DMS 273 treated with DMSO at 0.1 percent for 48 hours (cell line): ENCODE results near the gene NFKBIB.
A peak's percentile ranks its signal among the peaks of the same experiment; 100 is the strongest.
"Not testable (repeated sequence)": the region's sequence is repeated elsewhere in the genome, so short reads cannot be mapped to it uniquely, and the experiment has no call there.

Experiments used
- DNase-seq: peaks from one replicate; lab custom pipeline; 2025; lab: John Stamatoyannopoulos, UW

NFKBIB gene

GRCh38 chr19:38928391-38929001, 28.7 kb downstream of the NFKBIB start:
- DNase-seq = no peak

DNA sequence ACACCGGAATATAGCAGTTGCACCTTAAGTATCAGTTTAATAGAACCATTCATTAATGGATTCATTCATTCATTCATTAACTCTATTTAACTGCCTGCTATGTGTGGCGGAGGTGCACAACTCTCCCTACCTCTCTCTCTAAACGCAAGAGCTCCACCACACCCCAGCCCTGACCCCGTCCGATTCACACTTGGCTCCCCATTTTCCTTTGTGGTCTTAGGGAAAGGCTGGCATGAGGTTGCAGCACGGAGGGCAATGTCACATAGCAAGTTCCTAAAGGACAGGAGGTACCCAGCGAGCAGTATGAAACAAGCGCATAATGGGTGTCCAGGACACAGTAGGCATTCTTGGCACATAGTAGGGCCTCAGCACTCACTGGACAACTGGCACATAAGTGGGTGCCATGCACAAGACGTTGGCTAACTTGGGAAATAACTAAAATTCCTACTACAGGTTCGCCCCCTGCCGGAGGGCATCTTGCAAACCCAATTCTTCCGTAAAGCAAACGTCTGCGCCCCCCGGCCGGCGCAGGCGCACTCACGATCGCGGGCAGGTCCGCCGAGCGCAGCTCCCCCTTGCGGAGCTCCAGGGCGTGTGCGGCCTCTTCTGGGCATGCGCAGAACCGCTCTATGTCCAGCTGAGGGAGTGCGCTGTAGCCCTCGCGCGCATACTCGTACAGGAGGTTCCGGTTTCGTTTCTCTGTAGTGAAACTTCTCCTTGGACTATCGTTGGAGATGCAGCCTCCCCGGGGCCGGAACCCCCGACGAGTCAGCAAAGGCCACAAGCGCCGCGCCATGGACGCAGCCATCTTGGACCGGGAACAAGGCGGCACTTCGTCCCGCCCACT, 30.4 kb downstream of the NFKBIB start, which contains the start of gene SARS2:
Gene SARS2 (minus strand): TSS at position 835 of the 847 bp plus-strand sequence. CDS start 27 bp downstream, at position 808.
- DNase-seq = peak; percentile 86

GRCh38 chr19:38930776-38931520, 31.2 kb downstream of the NFKBIB start, which contains the start of gene MRPS12:
Gene MRPS12, plus strand, starts transcription at chr19:38930944. Its CDS starts 351 bp downstream, at chr19:38931295.
- DNase-seq = peak; percentile 96

GRCh38 chr19:38931521-38931793, 31.7 kb downstream of the NFKBIB start:
- no peak for DNase-seq

DNA sequence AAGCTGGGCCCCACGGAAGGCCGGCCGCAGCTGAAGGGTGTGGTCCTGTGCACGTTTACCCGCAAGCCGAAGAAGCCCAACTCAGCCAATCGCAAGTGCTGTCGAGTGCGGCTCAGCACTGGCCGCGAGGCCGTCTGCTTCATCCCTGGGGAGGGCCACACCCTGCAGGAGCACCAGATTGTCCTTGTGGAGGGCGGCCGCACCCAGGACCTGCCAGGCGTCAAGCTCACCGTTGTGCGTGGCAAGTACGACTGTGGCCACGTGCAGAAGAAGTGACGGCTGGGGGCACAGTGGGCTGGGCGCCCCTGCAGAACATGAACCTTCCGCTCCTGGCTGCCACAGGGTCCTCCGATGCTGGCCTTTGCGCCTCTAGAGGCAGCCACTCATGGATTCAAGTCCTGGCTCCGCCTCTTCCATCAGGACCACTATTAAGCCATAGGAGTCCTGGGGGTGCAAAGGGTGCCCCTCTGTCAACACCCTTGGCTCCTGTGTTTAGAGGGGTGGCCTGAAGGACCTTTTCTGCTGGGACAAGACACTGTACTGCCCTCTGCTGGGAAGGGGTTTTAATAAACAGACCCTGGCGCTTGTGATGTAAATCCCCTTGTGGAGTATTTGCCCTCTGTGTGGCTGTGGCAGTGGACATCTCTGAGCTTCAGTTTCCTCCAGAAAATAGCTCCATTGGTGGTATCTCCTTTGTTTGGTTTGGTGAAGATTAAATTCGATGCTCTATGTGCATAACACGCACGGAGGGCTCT, 32.8 kb downstream of the NFKBIB start:
- DNase-seq = no peak

DNA sequence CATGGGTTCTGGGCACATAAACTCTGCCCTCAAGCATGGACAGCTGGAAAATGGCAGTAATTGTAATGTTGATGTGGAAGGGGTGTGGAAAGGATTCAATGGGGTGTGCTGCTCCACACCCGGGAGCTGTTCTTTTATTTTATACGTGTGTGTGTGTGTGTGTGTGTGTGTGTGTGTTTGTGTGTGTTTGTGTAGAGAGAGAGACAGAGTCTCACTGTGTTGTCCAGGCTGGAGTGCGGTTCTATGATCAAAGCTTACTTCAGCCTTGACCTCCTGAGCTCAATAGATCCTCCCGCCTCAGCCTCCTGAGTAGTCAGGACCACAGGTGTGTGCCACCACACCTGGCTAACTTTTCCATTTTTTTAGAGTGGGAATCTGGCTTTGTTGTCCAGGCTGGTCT, 33.8 kb downstream of the NFKBIB start:
- DNase-seq = no peak

GRCh38 chr19:38939957-38940356, 40.2 kb downstream of the NFKBIB start:
- DNase-seq = no peak

GRCh38 chr19:38941466-38941865, 41.7 kb downstream of the NFKBIB start:
- not testable (repeated sequence) for DNase-seq

DNA sequence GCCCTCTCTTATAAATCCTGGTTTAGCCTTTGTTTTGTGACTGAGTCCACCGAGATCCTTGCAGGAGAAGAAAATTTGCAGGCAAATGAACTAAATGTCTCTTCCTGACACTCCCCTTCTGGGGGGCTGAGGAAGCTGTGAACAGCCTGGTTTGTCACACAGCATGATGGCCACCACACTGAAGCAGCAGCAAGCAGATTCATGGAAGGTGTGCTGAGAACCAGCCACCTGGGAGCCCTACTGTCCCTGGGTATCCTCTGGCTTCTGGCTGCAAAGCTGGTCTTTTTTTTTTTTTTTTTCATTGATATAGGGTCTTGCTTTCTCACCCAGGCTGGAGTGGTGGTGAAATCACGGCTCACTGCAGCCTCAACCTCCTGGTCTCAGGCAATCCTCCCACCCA, 42.2 kb downstream of the NFKBIB start:
- no peak for DNase-seq

DNA sequence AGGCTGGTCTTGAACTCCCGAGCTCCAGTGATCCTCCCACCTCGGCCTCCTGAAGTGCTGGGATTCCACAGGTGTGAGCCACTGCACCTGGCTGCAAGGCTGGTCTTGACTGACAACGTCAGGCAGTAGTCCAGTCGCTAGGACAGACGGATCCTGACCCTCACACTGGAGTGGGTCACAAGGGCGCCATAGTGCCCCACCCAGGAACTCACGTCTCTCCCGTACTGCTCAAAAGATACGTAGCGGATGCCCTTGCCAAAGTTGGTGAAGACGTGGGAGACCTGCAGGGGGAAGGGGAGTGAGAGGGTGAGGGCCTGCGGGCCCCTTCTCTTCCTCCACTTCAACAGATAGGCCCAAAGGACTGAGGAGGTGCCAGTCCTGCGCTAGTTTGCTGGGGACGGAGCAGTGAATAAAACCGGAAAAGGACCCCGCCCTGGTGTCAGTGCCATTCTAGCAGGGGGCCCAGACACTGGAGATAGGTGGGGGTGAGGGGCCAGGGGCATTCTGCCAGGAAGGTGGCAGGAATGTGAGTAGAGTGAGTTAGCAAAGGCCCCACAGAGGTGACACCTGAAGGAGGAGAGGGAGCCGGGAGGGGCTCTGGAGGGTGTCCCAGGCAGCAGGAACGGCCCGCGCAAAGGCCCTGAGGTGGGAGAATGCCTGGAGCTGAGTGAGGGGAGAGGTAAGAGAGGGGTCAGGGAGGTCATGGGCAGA, 42.9 kb downstream of the NFKBIB start:
- DNase-seq = no peak

DNA sequence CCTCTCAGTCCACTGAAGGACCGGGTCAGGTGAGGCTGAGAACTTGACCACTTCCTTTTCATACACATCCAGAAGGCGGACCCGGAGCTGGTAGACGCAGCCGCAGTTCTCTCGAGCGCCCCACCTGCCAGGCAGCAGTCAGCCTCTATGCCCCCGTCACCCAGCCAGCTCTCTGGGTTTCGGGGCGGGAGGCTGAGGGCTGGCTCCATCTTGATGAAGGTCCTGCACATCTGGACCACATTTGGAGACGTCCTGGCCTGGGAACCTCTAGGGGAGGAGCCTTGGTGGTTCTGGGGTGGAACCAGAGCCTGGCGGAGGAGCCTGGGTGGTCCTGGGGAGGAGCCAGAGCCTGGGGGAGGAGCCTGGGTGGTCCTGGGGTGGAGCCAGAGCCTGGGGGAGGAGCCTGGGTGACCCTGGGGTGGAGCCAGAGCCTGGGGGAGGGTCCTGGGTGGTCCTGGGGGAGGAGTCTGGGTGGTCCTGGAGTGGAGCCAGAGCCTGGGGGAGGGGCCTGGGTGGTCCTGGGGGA, 45.3 kb downstream of the NFKBIB start:
- no peak for DNase-seq

- no peak for DNase-seq
Observed at GRCh38 chr19:38945562-38946228, 45.9 kb downstream of the NFKBIB start.

DNA sequence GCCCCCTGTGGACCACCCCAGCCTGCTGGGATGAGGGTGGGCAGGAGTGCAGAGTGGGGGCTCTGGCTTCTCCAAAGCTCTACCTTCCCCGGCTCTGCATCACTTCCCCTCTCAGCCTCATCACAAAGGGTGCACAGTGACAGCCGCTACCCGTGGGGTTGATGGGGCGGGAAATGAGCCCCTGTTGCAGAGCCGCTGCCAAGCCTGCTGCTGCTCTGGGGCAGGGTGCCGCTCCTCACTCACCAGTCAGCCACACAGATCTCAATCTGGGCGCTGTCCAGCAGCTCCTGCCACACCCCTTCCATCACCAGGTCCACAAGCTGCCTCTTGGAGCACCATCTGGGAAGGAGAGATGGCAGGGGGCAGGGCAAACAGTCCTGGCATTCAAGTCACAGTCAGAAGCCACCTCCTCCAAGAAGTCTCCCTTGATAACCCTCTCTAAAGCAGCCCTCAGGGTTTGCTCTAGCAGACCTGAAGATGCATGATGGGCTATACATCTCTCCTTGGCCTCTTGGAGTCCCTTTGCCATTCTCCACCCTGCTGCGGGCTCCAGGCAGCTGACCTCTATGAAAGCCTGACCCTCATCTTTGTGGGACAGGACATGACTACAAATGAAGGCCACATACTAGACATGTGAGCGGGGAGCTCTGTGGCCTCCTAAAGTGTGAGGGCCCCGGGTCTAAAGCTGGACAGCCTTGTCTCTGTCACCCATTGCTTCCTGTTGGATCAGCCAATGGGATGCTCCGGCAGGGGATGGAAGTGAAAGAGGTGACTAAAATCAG, 46.7 kb downstream of the NFKBIB start:
- DNase-seq = peak; percentile 8

DNA sequence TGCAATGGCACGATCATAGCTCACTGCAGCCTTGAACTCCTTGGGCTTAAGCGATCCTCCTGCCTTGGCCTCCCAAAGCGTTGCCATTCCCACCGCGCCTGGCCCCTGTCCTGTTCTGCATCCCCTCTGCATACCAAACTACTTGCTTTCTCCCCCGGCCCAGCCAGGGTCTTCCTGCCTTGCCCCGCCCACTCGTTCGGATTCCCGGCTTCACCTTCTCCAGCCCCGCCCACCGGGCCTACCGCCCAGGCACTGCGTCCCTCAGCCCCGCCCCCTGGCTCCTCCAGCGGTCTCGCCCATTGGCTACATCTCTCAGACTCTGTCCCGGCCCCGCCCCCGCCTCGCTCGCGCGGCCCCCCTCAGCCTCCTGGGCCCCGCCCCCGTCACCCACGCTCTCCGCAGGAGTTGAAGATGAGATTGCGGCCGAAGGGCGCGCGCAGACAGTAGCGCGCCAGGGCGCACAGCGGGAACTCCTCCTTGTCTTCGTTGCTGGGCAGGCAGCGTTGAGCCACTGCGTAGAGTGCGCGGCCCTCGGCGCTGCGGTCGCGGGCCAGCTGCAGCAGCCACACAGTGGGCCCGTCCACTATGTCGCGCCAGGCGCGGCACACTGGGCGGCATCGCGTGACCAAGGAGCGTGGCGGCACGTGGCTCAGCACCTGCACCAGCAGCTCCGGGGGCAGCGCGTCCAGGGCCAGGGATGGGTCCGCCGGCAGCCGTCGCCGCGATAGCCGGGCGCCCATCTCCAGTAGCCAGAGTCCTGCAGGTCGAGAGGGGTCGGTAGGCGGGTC, 50.0 kb downstream of the NFKBIB start:
- peak; percentile 36 for DNase-seq

DNA sequence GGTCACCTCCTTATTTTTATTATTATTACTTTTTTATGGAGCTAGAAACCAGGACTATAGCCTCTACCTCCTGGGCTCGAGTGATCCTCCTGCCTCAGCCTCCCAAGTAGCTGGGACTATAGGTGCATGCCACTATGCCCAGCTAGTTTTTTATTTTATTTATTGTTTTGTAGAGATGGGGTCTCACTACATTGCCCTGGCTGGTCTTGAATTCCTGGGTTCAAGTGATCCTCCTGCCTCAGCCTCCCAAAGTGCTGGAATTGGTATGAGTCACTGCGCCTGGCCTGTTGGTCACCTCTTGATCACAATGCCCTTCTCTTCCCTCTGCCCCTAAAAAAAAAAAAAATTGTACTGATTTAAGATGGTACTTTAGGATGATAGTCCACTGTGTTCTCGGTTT, 51.4 kb downstream of the NFKBIB start:
- no peak for DNase-seq

GRCh38 chr19:38952395-38953165, 52.8 kb downstream of the NFKBIB start:
- no peak for DNase-seq

DNA sequence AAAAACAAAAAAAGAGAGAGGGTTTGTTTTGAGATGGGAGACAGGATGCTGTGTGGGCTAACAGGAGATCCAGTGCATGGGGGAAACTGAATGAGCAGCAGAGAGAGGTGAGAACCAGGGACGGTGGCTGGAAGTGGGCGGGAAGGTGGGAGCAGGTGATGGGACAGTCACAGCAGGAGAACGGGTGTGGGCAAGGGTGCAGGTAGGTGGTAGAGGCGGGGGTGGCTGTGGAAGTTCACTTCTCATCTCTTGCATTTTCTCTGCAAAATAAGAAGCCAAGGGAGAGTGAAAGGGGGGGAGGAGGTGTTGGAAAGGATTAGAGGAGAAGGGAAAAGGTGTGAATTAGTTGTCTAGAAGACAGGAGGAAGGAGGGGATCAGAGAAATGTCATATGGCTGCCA, 53.9 kb downstream of the NFKBIB start:
- DNase-seq = no peak

DNA sequence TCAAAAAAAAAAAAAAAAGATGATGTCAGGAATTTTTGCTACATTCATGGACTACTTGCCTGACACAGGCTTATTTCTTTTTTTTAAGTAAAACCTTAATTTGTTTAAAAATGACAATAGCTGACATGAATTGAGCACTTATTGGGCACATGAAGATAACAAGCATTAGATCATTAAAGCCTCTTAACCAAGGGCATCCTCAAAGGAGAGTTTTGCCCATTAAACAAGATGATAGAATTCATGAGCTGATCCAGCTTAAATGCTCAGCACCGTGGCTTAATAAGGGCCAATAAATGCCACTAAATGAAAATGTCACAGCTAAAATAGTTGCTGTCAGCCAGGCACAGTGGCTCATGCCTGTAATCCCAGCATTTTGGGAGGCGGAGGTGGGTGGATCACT, 56.5 kb downstream of the NFKBIB start:
- no peak for DNase-seq
